Endothelial cell of umbilical vein (primary cell): Measurements from ENCODE around the gene KCNH2. TPM values are rescaled to one million over a fixed set of nuclear protein-coding genes. Genes with fewer than 3 reads are reported as not detected.

Experiments used
- BruUV-seq: library from RNA; stranded (reverse); fragments of 400-500 nt; replicated peaks from 2 replicates; lab custom pipeline; 2021; lab: Mats Ljungman, UMichigan
- CTCF ChIA-PET: fragments of 300-600, 350-600 bp; sonication (Branson Sonifier 250); formaldehyde crosslinking; loops from one replicate; lab custom pipeline; 2021; ENCODE audit warnings: antibody characterized with exemption, inconsistent platforms; lab: Charles Lee
- POLR2A ChIA-PET: fragments of 300-600, 350-600 bp; sonication (Branson Sonifier 250); formaldehyde crosslinking; loops from one replicate; lab custom pipeline; 2021; ENCODE audit warnings: antibody characterized with exemption, inconsistent platforms; lab: Charles Lee
- DNase-seq: peaks from one replicate; pipeline ENCODE4 v3.0.0-alpha.2; 2011; ENCODE audit warnings: low read depth, low spot score
- FAIRE-seq: peaks from 2 replicates; lab custom pipeline; 2011; peaks lifted over from hg19 to GRCh38; lab: Jason Lieb, UNC
- H2AFZ ChIP-seq: 2 replicates; pipeline ENCODE4 v1.6.0; 2012; ENCODE audit warnings: low read depth, low read length, control low read depth, inconsistent platforms
- H3K27ac ChIP-seq: 2 replicates; pipeline ENCODE4 v1.5.1; 2011; ENCODE audit warnings: low read depth, mild to moderate bottlenecking, control low read depth, low read length, moderate library complexity; ENCODE audit not compliant: insufficient read depth
- H3K27me3 ChIP-seq, 2 experiments: 2 replicates each; pipeline versions ENCODE4 v1.6.0 to v1.6.1; 2011; ENCODE audit warnings: low read length in 2 of 2, mixed read lengths in 1 of 2; ENCODE audit not compliant: control insufficient read depth in 2 of 2, insufficient read depth in 2 of 2
- H3K36me3 ChIP-seq, 2 experiments: 2 replicates in 1 of 2; 3 replicates in 1 of 2; pipeline ENCODE4 v1.5.1; 2011; ENCODE audit warnings: low read length in 2 of 2, mild to moderate bottlenecking in 1 of 2, moderate library complexity in 1 of 2; ENCODE audit not compliant: control insufficient read depth in 2 of 2, insufficient read depth in 2 of 2; ENCODE audit errors: extremely low read depth in 1 of 2
- H3K4me1 ChIP-seq: 3 replicates; pipeline ENCODE4 v1.5.1; 2011; ENCODE audit warnings: mild to moderate bottlenecking, low read length; ENCODE audit not compliant: control insufficient read depth, insufficient read depth; ENCODE audit errors: extremely low read depth
- H3K4me2 ChIP-seq: 2 replicates; pipeline ENCODE4 v1.6.1; 2011; ENCODE audit warnings: low read length, control low read depth, mixed read lengths; ENCODE audit not compliant: insufficient read depth
- H3K4me3 ChIP-seq, 3 experiments: fragments of 200-600 bp in 1 of 3; sonication (generic), shearing (Covaris generic) in 1 of 3; replicated peaks in 1 of 3; 2 replicates each; pipeline ENCODE4 v1.5.1; 2011 to 2016; ENCODE audit warnings: control low read depth in 3 of 3, low read length in 3 of 3, mild to moderate bottlenecking in 2 of 3, inconsistent platforms in 1 of 3, low read depth in 1 of 3, moderate library complexity in 1 of 3; ENCODE audit not compliant: insufficient read depth in 1 of 3
- H3K79me2 ChIP-seq: 2 replicates; pipeline ENCODE4 v1.6.0; 2012; ENCODE audit warnings: low read length, inconsistent platforms; ENCODE audit not compliant: control insufficient read depth, insufficient read depth
- H3K9ac ChIP-seq: replicated peaks from 2 replicates; pipeline ENCODE3; 2011; ENCODE audit warnings: low read length, control low read depth; ENCODE audit not compliant: insufficient read depth; ENCODE audit errors: extremely low read depth
- H3K9me1 ChIP-seq: replicated peaks from 3 replicates; pipeline ENCODE4 v1.6.0; 2011; ENCODE audit warnings: mild to moderate bottlenecking, low read length; ENCODE audit not compliant: control insufficient read depth, insufficient read depth; ENCODE audit errors: extremely low read depth
- H3K9me3 ChIP-seq: replicated peaks from 2 replicates; pipeline ENCODE4 v1.5.1; 2012; ENCODE audit warnings: low read length, inconsistent platforms; ENCODE audit not compliant: control insufficient read depth, insufficient read depth
- H4K20me1 ChIP-seq: replicated peaks from 2 replicates; pipeline ENCODE3; 2011; ENCODE audit warnings: mild to moderate bottlenecking, low read length; ENCODE audit not compliant: control insufficient read depth, insufficient read depth; ENCODE audit errors: extremely low read depth
- EZH2 ChIP-seq: IDR thresholded peaks from 2 replicates; pipeline ENCODE4 v1.6.1; 2012; ENCODE audit warnings: borderline replicate concordance, low read depth, mild to moderate bottlenecking, moderate library complexity, low read length, inconsistent platforms; ENCODE audit not compliant: severe bottlenecking
- FOS ChIP-seq: IDR thresholded peaks from 2 replicates; pipeline ENCODE4 v1.6.1; 2011; ENCODE audit warnings: mild to moderate bottlenecking, low read length, moderate library complexity, borderline replicate concordance; ENCODE audit not compliant: insufficient read depth
- GATA2 ChIP-seq: IDR thresholded peaks from 2 replicates; pipeline ENCODE4 v1.7.0; 2011; ENCODE audit warnings: low read depth, mild to moderate bottlenecking, moderate library complexity, mixed read lengths, low read length; ENCODE audit not compliant: insufficient read length, insufficient read depth
- JUN ChIP-seq: IDR thresholded peaks from 2 replicates; pipeline ENCODE4 v1.6.1; 2011; ENCODE audit warnings: borderline replicate concordance, low read depth; ENCODE audit not compliant: insufficient read length, insufficient read depth
- MYC ChIP-seq: IDR thresholded peaks from one replicate; pipeline ENCODE4 v1.6.1; 2011; ENCODE audit warnings: mild to moderate bottlenecking, low read depth, low read length
- POLR2A ChIP-seq: IDR thresholded peaks from 2 replicates; pipeline ENCODE4 v1.6.1; 2012; ENCODE audit warnings: low read depth, mild to moderate bottlenecking, control low read depth, low read length
- POLR2AphosphoS5 ChIP-seq: IDR thresholded peaks from 2 replicates; pipeline ENCODE4 v1.6.1; 2012; ENCODE audit warnings: low read depth, mild to moderate bottlenecking, control low read depth, low read length, moderate library complexity; ENCODE audit not compliant: insufficient read depth
- dilution Hi-C: fragments of 300-500 bp; cut with MboI; formaldehyde crosslinking; loops from one replicate; pipeline ENCODE4 v1.15.0; 2019; ENCODE audit warnings: low sequenced_read_pairs; ENCODE audit not compliant: extremely low pct_ligation_motif_present
- intact Hi-C: fragments of 100-400 bp; cut with micrococcal nuclease; formaldehyde crosslinking; loops from one replicate; pipeline ENCODE4 v1.10.0; 2022
- polyA plus RNA-seq, 4 experiments: library from polyadenylated mRNA; depleted of rRNA in 3 of 4; stranded (reverse) in 3 of 4; unstranded in 1 of 4; fragments of >200 nt; gene quantifications; 2 replicates each; pipeline versions ENCODE4 v1.2.1 to v1.2.3, GENCODE V29; 2011 to 2012; ENCODE audit warnings: missing spikeins in 1 of 4
- total RNA-seq: library from RNA; stranded (reverse); gene quantifications from 2 replicates; pipeline ENCODE4 v1.2.3, GENCODE V29; 2021
- TF ChIP-seq, protein P1 (sequence below), 2 donors: IDR thresholded peaks; 1 replicate in 1 of 2; 2 replicates in 1 of 2; pipeline ENCODE4 v1.5.1; 2011; ENCODE audit warnings: low read length in 2 of 2, mild to moderate bottlenecking in 2 of 2, moderate library complexity in 2 of 2, control low read depth in 1 of 2, inconsistent platforms in 1 of 2, low read depth in 1 of 2; ENCODE audit not compliant: insufficient read depth in 1 of 2; ENCODE audit errors: extremely low read depth in 1 of 2
- TF ChIP-seq, protein P2 (sequence below): IDR thresholded peaks from 2 replicates; pipeline ENCODE4 v1.6.1; 2011; ENCODE audit not compliant: insufficient read depth, insufficient read length

The KCNH2 gene
- total and polyA plus RNA-seq, 2 donors (not counting 3 experiments of a cell fraction or from before 2014, with no cell fraction given), result 0.03 to 0.09 TPM

DNA sequence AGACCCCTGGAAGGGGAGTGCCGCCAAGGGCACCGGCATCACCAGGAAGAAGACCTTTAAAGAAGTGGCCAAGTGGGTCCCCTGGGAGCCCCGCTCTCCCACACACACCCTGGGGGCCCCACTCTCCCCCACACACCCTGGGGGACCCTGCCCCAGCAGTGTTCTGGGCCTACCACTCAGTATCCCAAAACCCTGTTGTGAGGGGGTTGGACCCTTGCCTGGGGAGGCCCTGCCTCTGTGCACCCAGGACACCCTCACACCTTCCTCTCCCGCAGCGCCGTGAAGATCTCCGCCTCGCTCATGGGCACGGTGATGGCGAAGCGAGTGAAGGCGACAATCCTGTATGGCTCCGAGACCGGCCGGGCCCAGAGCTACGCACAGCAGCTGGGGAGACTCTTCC, 23.4 kb upstream of the KCNH2 start:
- DNase-seq (no peak), FAIRE-seq (no peak)
- no peak overlapping the region for H3K4me3 ChIP-seq
- dilution Hi-C loops (no loop called here), intact Hi-C loops (no loop called here)
- peaks cover 31% of the 10 kb centered on the region for H3K4me1 ChIP-seq
- no peak overlapping the region for H3K27ac ChIP-seq
- no peaks in the 10 kb centered on the region for H4K20me1 ChIP-seq
- H3K79me2 ChIP-seq, result no peaks in the 10 kb centered on the region
- POLR2A ChIA-PET, result no interaction called here
- H3K9me1 ChIP-seq, result no peaks in the 10 kb centered on the region
- TF ChIP-seq, protein P1, sequence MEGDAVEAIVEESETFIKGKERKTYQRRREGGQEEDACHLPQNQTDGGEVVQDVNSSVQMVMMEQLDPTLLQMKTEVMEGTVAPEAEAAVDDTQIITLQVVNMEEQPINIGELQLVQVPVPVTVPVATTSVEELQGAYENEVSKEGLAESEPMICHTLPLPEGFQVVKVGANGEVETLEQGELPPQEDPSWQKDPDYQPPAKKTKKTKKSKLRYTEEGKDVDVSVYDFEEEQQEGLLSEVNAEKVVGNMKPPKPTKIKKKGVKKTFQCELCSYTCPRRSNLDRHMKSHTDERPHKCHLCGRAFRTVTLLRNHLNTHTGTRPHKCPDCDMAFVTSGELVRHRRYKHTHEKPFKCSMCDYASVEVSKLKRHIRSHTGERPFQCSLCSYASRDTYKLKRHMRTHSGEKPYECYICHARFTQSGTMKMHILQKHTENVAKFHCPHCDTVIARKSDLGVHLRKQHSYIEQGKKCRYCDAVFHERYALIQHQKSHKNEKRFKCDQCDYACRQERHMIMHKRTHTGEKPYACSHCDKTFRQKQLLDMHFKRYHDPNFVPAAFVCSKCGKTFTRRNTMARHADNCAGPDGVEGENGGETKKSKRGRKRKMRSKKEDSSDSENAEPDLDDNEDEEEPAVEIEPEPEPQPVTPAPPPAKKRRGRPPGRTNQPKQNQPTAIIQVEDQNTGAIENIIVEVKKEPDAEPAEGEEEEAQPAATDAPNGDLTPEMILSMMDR (IDR thresholded peaks at IDR 0.05; ENCODE audit: extremely low read depth in 1 of 2, insufficient read depth in 1 of 2, low read depth in 1 of 2, low read length in 2 of 2), result no peak
- TF ChIP-seq MYC (no peak), FOS (no peak), POLR2A (no peak), GATA2 (no peak), EZH2 (no peak), JUN (no peak), POLR2AphosphoS5 (no peak)
- TF ChIP-seq, protein P2, sequence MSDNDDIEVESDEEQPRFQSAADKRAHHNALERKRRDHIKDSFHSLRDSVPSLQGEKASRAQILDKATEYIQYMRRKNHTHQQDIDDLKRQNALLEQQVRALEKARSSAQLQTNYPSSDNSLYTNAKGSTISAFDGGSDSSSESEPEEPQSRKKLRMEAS, result no peak
- BruUV-seq, result no TSS peak
- H3K4me2 ChIP-seq, result no peak overlapping the region
- no peaks in the 10 kb centered on the region for H3K9me3 ChIP-seq
- peaks cover 0 to 45% of the 10 kb centered on the region in 2 experiments for H3K36me3 ChIP-seq
- no peak overlapping the region for H2AFZ ChIP-seq
- no peaks in the 10 kb centered on the region for H3K27me3 ChIP-seq
- no peak overlapping the region for H3K9ac ChIP-seq
- CTCF ChIA-PET, result interaction anchor here (1.0 to 1.6 kb wide), 2 partner anchors 17 kb away, joined by 3 to 6 read pairs; no protein-coding TSS in a partner anchor
